GM19468 (cell line): ENCODE results near the gene TMPRSS6.

Experiments used
- ATAC-seq: cut with Tn5 transposase; IDR thresholded peaks from one replicate; pipeline ENCODE4 v1.9.1; 2021; ENCODE audit warnings: mild to moderate bottlenecking, moderate library complexity, moderate number of reproducible peaks; ENCODE audit not compliant: unreplicated experiment; ENCODE audit errors: extremely low read depth

The TMPRSS6 gene

DNA sequence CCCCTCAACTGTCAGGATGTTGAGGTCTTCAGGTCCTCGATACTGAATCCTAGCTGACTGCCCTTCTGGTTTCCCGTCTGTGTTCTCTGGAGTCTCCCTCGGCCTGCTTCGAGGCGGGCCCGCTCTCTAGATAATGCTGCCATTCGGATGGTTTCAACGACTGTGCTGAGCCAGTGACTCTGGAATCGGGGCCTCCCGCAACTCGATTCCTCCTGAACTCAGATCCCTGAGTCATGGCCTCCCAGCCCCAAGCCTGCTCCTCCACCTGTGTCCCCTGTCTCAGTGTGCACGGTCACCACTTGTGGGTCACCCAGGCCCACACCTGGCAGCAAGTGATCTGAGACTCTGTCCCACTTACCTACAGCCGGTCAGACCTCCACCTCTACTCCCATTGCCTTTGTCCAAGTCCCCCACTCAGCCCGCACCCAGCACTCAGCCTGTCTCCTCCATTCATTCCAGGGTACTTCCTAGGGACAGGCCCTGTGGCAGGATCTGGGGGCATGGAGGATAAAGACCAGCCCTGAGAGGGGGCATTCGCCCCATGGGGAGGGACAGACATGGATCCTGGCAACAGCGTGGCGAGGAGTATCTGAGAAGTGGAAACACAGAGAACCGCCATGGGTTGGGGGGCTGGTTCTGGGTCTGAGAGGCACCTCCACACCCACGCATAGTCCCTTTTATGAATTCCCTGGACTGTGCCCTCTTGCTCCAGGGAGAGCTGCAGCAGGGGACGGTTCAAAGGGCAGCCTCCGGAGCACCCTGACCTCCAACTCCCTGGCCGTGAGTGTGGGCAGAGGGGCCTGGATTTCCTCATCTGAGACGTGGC lies 75.7 kb downstream of the TMPRSS6 start:
- no peak for ATAC-seq

- no peak for ATAC-seq
These were observed 76.7 kb downstream of the TMPRSS6 start for GRCh38 chr22:37032535-37033460.

- no peak for ATAC-seq
These were observed 77.4 kb downstream of the TMPRSS6 start for GRCh38 chr22:37032134-37032534.

DNA sequence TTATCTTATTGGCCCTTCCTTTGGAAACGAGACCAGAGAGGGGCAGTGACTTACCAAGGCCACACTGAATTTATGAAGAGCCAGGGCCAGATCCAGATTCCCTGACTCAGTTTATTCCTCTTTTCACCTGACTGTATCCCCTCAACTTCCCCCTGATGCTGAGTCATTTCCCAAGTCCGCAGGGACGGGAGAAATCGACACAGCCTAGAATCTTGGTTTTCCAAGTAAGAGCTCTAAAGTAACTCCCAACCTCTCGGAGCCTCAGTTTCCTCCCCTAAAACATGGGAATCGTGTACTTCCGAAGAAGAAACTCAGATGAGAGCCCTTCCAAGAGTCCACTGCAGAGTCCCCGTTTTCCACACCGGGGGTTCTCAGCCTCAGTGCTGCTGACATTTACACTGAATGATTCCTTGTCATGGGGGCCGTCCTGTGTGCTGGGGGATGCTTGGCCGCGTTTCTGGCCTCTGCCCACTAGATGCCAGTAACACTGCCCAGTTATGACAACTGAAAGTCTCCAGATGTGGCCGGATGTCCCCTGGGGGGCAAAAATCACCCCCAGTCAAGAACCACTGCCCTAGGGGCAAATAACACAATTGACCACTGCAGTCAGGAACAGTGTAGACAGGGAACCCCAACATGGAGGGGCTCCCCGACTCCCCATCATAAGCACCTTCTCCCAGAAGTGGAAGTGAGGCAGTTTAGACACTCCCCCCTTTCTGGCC lies 78.8 kb downstream of the TMPRSS6 start:
- ATAC-seq = no peak

GRCh38 chr22:37028692-37029674 lies 80.5 kb downstream of the TMPRSS6 start:
- ATAC-seq = no peak

- no peak for ATAC-seq
These were observed 82.0 kb downstream of the TMPRSS6 start for GRCh38 chr22:37027556-37027955.

- no peak for ATAC-seq
These were observed 83.2 kb downstream of the TMPRSS6 start for GRCh38 chr22:37026325-37026724.

GRCh38 chr22:37025500-37026070 lies 83.9 kb downstream of the TMPRSS6 start:
- no peak for ATAC-seq

- no peak for ATAC-seq
These were observed 85.0 kb downstream of the TMPRSS6 start for GRCh38 chr22:37024339-37025157.

GRCh38 chr22:37023743-37024338 lies 85.7 kb downstream of the TMPRSS6 start:
- no peak for ATAC-seq

DNA sequence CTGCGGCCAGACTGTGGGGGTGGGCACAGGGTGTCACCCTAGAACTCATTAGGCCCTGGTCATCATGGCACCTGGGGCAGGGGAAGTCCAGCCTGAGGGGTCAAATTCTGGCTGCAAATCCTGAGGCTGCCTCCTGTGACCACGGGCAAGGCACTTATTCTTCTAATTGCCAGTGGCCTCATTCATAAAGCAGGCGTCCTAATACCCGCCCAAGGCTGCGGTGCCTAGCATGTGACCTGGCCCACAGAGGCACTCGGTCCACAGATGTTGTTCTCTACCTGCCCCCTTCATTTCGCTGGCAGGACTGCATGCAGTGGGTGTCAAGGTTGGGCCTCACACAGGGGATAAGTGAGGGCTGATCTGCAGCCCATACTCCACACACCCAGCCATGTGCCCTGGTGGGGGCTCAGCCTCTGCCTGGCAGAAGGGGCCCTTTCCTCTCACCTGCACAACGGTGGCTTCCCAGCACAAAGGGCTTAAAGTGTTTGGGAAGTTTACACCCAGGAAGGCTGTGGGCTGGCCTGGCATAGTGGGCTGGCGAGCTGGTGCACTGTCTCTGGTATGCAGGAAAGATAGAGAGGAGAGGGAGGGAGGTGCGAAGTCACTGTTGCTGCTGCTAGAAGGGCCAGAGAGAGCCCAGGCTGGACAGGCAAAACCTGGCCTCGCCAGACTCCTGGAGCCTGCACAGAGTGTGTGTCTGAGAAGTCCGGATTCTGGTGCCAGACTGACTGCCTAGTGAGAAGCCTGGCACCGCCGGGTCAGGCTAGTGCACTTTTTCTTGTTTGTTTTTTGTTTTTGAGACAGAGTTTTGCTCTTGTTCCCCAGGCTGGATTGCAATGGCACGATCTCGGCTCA lies 86.8 kb downstream of the TMPRSS6 start:
- ATAC-seq = no peak

GRCh38 chr22:37021710-37022482 lies 87.6 kb downstream of the TMPRSS6 start:
- no peak for ATAC-seq

- ATAC-seq = no peak
These were observed 88.5 kb downstream of the TMPRSS6 start for GRCh38 chr22:37021041-37021440.

DNA sequence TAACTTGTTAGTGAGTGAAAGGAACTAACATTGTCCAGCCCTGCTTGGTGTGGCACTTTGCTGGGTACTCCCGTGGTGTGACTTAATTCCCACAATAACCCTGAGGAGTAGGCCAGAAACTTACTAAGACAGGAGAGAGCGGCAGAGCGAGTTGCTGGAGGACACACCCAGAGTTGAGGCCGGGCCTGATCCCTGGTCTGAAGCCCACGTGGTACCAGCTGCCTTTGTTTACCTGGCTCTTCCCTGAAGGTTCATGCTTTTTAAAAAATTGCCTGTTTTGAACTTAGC lies 89.4 kb downstream of the TMPRSS6 start:
- ATAC-seq = no peak

DNA sequence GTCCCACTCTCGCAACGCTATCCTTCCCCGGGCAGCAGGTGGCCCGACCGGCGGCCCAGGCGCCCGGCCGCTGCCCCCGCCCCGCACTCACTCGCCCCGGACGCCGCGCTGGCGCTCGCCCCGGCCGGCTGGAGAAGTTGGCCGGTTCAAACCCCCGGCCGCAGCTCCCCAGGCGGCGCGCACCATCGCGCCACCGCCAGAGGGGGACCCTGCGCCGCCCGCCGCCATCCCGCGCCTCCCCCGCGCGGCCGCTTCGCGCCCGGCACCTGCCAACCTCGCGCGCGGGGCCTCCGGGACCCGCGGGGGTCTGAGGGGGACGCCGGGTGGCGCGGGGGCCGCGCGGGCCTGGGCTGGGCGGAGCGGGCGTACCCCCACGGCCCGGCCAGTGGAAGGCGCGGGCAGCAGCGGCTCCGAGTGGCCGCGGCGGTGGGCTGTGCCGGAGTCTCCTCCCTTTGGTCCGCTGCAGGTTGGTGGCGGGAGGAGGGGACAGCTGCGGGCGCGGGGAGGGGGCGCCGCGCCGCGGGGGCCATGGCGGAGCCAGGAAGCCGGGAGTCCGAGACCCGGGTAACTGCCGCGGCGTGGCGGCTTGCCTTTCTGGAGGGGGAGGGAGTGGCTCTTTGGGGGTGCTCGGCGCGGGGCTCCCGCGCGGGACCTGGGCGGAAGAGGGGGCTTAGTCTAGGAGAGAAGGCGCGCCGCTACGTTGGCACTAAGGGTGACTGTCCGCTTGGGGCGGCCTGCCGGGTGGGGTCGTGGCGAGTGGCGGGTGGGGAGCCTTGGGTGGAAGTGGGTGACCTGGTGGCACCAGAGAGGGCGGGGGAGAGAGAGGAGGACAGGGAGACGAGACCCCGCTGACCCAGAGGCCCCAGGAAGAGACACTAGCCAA lies 90.0 kb downstream of the TMPRSS6 start, which contains the start of the genes MPST and TST:
Gene MPST, plus strand, starts transcription at position 434 of the 883 bp plus-strand sequence. Its CDS starts 95 bp downstream, at position 529.
Gene TST, minus strand, starts transcription at position 139 of the 883 bp plus-strand sequence. CDS start 715 bp downstream, outside the sequence.
- peak; percentile 52 for ATAC-seq
